Measurements from ENCODE around the gene SYNDIG1.

SYNDIG1 gene

GRCh38 chr20:24672886-24673677 lies 203.7 kb downstream of the SYNDIG1 start:
- DNase-seq (ENCODE audit: low read depth in 2 of 2): no peak

- no peak for DNase-seq (ENCODE audit: low read depth in 2 of 2)
These were observed 204.5 kb downstream of the SYNDIG1 start for GRCh38 chr20:24673678-24674570.

GRCh38 chr20:24674921-24675605 lies 205.6 kb downstream of the SYNDIG1 start:
- DNase-seq (ENCODE audit: low read depth in 2 of 2): no peak

GRCh38 chr20:24675651-24676352 lies 206.4 kb downstream of the SYNDIG1 start:
- no peak for DNase-seq (ENCODE audit: low read depth in 2 of 2)

GRCh38 chr20:24676353-24676977 lies 207.0 kb downstream of the SYNDIG1 start:
- DNase-seq (ENCODE audit: low read depth in 2 of 2): no peak

- no peak for DNase-seq (ENCODE audit: low read depth in 2 of 2)
These were observed 207.5 kb downstream of the SYNDIG1 start for GRCh38 chr20:24676978-24677370.

GRCh38 chr20:24677626-24678315 lies 208.3 kb downstream of the SYNDIG1 start:
- DNase-seq (ENCODE audit: low read depth in 2 of 2): no peak

GRCh38 chr20:24678351-24679106 lies 209.1 kb downstream of the SYNDIG1 start:
- no peak for DNase-seq (ENCODE audit: low read depth in 2 of 2)

GRCh38 chr20:24679448-24680047 lies 210.1 kb downstream of the SYNDIG1 start:
- DNase-seq (ENCODE audit: low read depth in 2 of 2): no peak

- no peak for DNase-seq (ENCODE audit: low read depth in 2 of 2)
These were observed 212.4 kb downstream of the SYNDIG1 start for GRCh38 chr20:24681634-24682495.

- no peak for DNase-seq (ENCODE audit: low read depth in 2 of 2)
These were observed 213.1 kb downstream of the SYNDIG1 start for GRCh38 chr20:24682496-24682985.

- no peak for DNase-seq (ENCODE audit: low read depth in 2 of 2)
These were observed 214.2 kb downstream of the SYNDIG1 start for GRCh38 chr20:24683676-24684075.

GRCh38 chr20:24684421-24684871 lies 215.0 kb downstream of the SYNDIG1 start:
- no peak for DNase-seq (ENCODE audit: low read depth in 2 of 2)

GRCh38 chr20:24684956-24685691 lies 215.7 kb downstream of the SYNDIG1 start:
- DNase-seq (ENCODE audit: low read depth in 2 of 2): no peak

GRCh38 chr20:24685736-24686135 lies 216.3 kb downstream of the SYNDIG1 start:
- no peak for DNase-seq (ENCODE audit: low read depth in 2 of 2)

- no peak for DNase-seq (ENCODE audit: low read depth in 2 of 2)
These were observed 216.7 kb downstream of the SYNDIG1 start for GRCh38 chr20:24686156-24686555.

GRCh38 chr20:24690408-24690807 lies 221.0 kb downstream of the SYNDIG1 start:
- DNase-seq (ENCODE audit: low read depth in 2 of 2): no peak
